ENCODE results near the gene EN2.

The EN2 gene

GRCh38 chr7:155458111-155458877 is at the start of gene EN2:
Gene EN2 (plus strand): TSS chr7:155458129. CDS start chr7:155458378, 249 bp downstream.
- DNase-seq, result peak; percentile 73

DNA sequence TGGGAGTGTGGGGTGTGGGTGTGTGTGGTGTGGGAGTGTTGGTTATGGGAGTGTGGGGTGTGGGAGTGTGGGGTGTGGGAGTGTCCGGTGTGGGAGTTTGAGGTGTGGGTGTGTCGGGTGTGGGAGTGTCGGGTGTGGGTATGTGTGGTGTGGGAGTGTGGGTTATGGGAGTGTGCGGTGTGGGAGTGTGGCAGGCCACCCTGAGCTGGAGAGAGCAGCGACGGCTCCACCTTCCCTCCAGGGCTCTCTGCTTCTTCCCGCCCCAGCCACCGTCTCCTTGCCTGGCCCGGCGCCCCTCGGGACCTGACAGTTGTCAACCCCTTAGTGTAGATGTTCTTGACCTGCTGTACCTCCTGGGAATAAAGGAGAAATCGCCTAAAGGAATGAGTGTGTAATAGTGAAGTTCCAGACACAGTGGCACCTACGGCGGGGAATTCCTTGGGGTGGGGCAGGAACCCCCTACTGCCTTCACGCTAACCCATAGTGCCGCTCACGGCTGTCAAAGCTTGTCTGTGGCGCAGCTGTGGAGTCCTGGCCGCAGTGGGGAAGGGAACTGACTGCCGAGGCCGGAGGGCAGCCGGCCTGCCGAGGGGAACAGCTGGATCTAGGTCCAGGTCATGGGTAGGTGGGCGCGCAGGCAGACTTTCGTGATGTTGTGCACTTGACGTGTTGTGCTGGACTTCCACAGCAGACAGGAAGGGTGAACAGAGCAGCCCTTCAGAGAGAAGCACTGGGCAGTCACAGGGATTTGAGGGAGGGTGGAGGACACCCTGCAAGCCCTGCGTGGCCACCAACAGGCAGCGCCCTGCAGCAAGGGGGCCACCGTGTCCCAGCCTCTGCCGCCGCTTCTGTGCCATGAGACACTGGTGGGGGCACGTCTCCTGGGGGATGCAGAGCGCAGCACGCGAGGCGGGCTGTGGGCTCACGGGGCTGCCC is 49.0 kb upstream of the EN2 start:
- no peak for DNase-seq

GRCh38 chr7:155409980-155410379 is 47.9 kb upstream of the EN2 start:
- DNase-seq, result no peak

DNA sequence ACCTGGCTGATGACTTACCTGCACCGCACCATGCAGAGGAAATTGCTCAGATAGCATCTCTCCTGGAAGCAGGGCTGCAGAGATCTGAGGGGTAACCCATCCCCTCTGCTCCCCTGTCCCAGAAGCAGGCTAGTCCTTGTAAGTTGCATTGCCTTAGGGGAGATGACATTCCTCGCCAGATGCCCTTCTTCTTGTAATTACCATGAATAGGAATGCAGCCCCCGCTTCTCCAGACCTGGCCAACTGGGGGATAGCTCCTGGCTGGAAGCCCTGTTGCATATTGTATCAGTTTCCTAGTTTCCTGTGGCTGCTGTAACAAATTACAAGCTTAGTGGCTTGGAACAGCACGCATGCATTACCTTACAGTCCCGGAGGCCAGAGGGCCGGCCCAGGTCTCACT is 47.5 kb upstream of the EN2 start:
- no peak for DNase-seq

- no peak for DNase-seq
Observed at GRCh38 chr7:155411718-155412415, 46.1 kb upstream of the EN2 start.

- peak; percentile 85 for DNase-seq
Observed at GRCh38 chr7:155412416-155413253, 45.3 kb upstream of the EN2 start.

GRCh38 chr7:155414547-155415492 is 43.1 kb upstream of the EN2 start:
- DNase-seq, result no peak

DNA sequence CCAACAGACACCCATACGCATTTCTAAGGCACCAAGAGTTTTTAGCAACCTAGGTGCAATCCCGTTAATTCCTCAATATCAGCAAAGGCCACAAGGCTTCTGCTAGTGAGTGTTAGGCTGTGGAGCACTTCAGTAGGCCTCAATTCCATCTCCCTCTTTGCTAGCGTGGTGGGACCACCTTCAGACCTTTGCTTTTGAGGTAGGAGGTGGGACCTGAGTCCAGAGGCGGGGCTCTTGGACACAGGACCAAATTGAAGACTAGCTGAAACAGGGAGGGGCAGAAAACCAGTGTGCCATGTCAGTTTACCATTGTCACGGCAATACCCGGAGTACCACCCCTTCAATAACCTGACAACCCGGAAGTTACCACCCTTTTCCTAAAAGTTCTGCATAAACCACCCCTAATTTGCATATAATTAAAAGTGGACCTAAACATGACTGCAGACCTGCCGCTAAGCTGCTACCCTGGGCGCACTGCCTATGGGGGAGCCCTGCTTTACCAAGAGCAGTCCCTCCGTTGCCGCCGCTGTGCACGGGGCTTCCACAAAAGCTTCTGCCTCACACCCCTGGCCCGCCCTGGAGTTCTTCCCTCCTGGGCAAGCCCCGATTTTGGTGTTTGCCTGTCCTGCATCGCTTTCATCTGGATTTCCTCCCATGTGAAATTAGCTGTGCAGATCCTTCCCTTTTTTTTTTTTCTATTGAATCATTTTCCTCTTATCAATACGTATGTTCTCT is 41.1 kb upstream of the EN2 start:
- DNase-seq, result no peak

DNA sequence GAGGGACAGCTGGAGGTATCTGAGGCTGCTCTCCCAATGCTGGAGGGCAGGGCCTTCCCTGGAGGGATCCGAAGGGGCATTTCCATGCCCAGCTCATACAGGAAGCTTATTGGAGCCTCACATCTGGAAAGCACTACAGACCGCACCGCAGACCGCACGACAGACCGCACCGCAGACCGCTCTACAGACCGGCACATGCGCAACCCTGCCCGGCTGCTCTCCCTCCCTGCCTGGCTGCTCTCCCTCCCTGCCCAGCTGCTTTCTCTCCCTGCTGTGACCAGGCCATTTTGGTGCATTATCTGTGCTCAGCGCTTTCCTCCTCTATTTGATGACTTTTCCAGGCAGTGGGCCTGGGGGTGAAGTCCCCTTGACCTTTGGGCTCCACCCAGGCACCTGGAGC is 39.6 kb upstream of the EN2 start:
- no peak for DNase-seq

GRCh38 chr7:155418941-155419755 is 38.8 kb upstream of the EN2 start:
- DNase-seq, result peak; percentile 39

GRCh38 chr7:155420116-155420515 is 37.8 kb upstream of the EN2 start:
- peak; percentile 6 for DNase-seq

DNA sequence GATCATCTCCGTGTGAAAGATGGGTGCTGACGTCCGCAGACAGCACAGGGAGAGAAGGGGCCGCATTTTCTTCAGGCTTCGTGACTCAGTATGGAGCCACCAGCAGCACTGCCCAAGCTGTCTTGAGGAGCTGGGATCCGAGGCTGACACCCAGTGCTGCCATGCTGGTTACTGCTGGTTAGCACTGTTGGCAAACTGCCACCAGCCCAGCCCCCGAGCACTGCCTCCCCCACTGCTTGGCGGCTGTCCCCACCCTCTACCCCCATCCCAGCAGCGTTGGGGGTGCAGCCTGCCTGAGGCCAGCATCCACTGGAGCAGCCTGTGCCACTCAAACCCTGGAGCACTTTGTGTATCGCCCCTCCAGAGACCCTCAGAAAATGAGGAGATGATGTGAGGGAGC is 35.8 kb upstream of the EN2 start:
- DNase-seq, result no peak

DNA sequence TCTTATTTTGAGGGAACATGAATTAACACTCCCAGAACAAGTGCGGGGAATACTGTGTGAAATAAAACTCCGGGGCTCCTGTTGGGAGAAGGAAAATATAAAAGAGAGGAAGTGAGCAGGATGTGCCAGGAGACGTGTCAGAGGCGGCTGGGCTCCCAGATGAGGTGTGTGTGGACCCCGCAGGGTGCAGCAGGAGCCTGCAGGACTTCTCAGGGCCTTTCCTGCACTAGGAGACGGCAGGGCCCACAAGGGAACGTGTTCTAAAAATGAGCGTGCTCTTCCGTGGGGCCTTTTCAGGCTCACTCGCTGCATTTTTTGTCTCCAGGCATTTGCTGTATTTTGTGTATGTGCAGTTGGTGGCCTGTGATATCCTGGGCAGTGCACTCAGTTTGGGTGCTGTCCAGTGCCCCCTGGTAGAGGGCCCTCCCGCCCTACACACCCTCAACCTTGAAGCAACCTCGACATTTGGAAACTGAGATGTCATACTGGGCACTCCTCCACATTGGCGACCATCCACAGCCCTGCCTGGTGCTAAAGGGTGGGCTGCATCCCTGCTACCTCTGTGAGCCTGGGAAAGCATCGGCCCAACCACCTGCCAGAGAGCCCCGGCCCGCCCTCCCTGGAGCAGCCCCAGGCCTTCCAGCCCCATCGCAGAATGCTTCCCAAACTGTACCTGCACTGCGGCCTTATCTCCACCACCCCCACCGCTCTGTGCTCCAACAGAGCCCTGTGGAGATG is 35.2 kb upstream of the EN2 start:
- DNase-seq, result no peak

DNA sequence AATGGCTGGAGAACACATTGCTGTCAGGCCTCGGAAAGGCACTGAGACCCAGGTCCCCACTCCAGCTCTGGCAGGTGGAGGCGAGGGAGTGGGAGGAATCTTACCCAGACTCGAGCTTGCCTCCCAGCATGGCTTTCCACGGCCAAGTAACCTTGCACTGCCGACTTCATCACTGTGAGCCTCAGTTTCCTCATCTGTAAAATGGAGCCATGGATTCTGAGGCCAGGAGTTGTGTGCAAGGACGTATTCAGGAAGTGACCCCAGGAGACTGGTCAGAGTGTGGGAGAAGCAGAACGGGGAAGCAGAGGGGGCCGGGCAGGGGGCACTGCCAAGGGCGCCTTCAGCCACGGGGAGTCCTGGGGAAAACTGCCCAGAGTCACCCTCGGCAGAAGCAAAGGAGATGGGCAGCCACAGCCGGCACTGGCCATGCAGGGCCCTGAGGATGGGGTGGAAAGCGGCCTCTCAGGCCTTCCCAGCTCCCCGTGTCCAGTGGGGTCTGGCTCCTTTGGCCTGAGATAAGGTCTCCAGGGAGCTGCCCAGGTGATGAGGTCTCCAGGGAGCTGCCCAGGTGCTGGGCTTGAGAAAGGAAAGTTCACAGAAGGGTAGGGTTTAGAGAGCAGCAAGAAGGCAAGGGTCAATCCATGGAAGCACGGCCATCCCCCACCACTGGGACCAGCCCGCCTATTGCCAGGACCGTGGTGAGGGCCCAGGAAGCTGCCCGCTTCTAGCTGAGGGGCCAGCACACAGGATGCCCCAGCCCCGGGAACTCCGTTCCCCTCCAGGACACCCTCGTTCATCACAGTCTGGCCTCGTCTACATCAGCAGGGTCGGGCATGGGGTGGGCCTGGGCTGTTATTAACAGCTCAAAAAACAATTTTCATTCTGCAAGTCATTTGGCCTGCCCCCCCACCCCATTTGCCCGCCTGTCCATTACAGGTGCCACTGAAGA is 34.3 kb upstream of the EN2 start:
- DNase-seq, result no peak

- peak; percentile 10 for DNase-seq
Observed at GRCh38 chr7:155424301-155425010, 33.5 kb upstream of the EN2 start.

DNA sequence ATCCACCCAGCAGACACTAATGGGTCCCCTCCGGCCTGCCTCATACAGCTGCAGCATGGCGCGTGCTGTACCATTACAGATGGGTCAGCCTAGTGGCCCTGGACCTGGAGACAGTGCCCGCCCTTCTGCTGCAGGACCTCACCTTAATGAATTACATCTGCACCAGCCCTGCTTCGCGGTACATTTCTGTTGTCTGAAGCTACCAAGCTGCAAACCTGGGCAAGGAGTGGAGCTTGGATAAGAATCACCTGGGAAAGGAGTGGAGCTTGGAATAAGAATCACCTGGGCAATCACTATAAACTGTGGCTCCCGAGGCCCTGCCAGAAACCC is 33.0 kb upstream of the EN2 start:
- DNase-seq, result no peak

- peak; percentile 69 for DNase-seq
Observed at GRCh38 chr7:155425887-155426286, 32.0 kb upstream of the EN2 start.

Data from retina (tissue), 1 donor.